ENCODE measurements around the gene CTXN1. TPM values are rescaled to one million over a fixed set of nuclear protein-coding genes. Genes with fewer than 3 reads are reported as not detected.

CTXN1 gene
- total and polyA plus RNA-seq, 7 donors: 0.04 to 0.30 (median 0.25) TPM; not detected in 4

DNA sequence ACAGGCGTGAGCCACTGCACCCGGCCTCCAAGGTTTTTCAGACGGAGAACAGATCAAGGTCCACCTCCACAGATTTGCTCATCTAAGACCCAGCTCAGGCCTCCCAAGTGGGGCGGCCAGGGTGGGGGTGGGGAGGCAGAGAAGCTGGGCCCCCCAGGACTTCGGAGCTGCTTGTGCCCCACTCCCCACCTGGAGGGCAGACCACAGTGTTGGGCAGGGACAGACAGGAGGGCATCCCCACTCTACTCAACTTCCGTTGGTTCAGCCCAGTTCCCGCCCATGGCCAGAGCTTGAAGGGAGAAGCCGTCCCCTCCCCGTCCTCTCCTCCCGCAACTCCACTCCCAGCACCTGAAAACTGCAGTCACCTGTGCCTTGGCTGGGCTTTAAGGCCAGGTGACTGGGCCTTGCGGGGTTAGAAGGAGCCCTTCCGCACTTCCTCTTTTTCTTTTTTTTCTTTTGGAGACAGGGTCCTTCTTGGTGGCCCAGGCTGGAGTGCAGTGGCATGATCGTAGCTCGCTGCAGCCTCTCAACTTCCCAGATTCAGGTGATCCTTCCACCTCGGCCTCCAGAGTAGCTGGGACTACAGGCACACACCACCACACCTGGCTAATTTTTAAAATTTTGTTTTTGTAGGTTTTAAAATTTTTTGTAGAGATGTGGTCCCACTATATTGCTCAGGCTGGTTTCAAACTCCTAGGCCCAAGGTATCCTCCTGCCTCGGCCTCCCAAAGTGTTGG lies 38.4 kb downstream of the CTXN1 start:
- Histone ChIP-seq H3K36me3 (ENCODE audit: insufficient read depth in 1 of 2, low read depth in 1 of 2) (no peaks in the 10 kb centered on the region), H3K4me1 (no peaks in the 10 kb centered on the region), H3K4me3 (no peak overlapping the region), H3K27ac (no peak overlapping the region), H3K27me3 (ENCODE audit: insufficient read depth in 3 of 3, low read length in 2 of 3) (peaks cover 0 to 30% (median 0%) of the 10 kb centered on the region in 3 donors), H3K9me3 (no peaks in the 10 kb centered on the region)
- TF ChIP-seq, protein P1, sequence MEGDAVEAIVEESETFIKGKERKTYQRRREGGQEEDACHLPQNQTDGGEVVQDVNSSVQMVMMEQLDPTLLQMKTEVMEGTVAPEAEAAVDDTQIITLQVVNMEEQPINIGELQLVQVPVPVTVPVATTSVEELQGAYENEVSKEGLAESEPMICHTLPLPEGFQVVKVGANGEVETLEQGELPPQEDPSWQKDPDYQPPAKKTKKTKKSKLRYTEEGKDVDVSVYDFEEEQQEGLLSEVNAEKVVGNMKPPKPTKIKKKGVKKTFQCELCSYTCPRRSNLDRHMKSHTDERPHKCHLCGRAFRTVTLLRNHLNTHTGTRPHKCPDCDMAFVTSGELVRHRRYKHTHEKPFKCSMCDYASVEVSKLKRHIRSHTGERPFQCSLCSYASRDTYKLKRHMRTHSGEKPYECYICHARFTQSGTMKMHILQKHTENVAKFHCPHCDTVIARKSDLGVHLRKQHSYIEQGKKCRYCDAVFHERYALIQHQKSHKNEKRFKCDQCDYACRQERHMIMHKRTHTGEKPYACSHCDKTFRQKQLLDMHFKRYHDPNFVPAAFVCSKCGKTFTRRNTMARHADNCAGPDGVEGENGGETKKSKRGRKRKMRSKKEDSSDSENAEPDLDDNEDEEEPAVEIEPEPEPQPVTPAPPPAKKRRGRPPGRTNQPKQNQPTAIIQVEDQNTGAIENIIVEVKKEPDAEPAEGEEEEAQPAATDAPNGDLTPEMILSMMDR (IDR thresholded peaks at IDR 0.05): no peak
- no peak for DNase-seq
- 80 to 86% (median 85%) methylated on average over 16 of the region's 16 CpGs for WGBS, 3 donors
- intact Hi-C loops (cut with DNase I): no loop called here
- ATAC-seq: no peak

DNA sequence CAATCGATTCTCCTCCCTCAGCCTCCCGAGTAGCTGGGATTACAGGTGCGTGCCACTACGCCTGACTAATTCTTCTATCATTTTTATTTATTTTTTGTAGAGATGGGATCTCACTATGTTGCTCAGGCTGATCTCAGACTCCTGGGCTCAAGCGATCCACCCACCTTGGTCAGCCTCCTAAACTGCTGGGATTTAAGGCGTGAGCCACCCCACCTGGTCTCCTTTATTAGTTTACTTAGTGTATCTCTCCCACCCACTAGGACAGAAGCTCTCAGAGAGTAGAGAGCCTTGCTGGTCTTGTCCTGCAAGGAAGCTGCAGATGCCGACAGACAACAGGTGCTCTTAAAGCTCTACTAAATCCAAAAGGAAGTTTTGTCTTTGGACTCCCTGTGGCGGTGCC lies 40.1 kb downstream of the CTXN1 start:
- no peaks in the 10 kb centered on the region for H3K36me3 ChIP-seq (ENCODE audit: insufficient read depth in 1 of 2, low read depth in 1 of 2)
- no peak overlapping the region for H3K27ac ChIP-seq
- TF ChIP-seq, protein P1 (IDR thresholded peaks at IDR 0.05): no peak
- no peaks in the 10 kb centered on the region for H3K4me1 ChIP-seq
- no peaks in the 10 kb centered on the region for H3K9me3 ChIP-seq
- H3K4me3 ChIP-seq: no peak overlapping the region
- ATAC-seq (no peak), DNase-seq (no peak)
- 72 to 79% (median 73%) methylated on average over 8 of the region's 8 CpGs for WGBS, 3 donors
- intact Hi-C loops (cut with DNase I): no loop called here
- H3K27me3 ChIP-seq (ENCODE audit: insufficient read depth in 3 of 3, low read length in 2 of 3): peaks cover 0 to 34% (median 0%) of the 10 kb centered on the region in 3 donors

DNA sequence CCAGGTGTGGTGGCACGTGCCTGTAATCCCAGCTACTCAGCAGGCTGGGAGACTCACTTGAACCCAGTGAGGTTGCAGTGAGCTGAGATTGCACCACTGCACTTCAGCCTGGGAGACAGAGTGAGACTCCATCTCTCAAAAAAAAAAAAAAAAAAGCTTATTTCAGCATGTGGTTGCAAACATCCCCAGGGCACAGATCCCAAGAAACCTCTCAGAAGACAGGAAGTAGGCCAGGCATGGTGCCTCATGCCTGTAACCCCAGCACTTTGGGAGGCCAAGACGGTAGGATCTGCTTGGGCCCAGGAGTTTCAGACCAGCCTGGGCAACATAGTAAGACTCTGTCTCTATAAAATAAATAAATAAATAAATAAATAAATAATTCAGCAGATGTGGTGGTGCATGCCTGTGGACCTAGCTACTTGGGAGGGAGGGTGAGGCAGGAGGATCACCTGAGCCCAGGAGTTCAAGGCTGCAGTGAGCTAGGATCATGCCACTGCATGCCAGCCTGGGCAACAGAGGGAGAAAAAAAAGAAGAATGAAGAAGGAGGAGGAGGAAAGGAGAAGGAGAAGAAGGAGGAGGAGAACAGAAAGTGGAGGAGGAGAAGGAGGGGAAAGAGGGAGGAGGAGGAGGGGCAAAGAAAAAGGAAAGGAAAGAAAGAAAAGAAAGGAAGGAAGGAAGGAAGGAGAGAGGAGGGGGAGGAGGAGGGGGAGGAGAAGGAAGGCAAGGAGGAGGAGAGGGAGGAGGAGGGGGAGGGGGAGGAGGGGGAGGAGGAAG lies 42.0 kb downstream of the CTXN1 start:
- H3K9me3 ChIP-seq: no peaks in the 10 kb centered on the region
- TF ChIP-seq, protein P1 (IDR thresholded peaks at IDR 0.05): no peak
- no peak for ATAC-seq
- no peak overlapping the region for H3K4me3 ChIP-seq
- no peaks in the 10 kb centered on the region for H3K36me3 ChIP-seq (ENCODE audit: insufficient read depth in 1 of 2, low read depth in 1 of 2)
- intact Hi-C loops (cut with DNase I): no loop called here
- peaks cover 0 to 23% (median 2%) of the 10 kb centered on the region in 3 donors for H3K27me3 ChIP-seq (ENCODE audit: insufficient read depth in 3 of 3, low read length in 2 of 3)
- WGBS, 3 donors: 80 to 82% (median 80%) methylated on average over 2 of the region's 2 CpGs
- DNase-seq: no peak
- H3K27ac ChIP-seq: no peak overlapping the region
- H3K4me1 ChIP-seq: no peaks in the 10 kb centered on the region

DNA sequence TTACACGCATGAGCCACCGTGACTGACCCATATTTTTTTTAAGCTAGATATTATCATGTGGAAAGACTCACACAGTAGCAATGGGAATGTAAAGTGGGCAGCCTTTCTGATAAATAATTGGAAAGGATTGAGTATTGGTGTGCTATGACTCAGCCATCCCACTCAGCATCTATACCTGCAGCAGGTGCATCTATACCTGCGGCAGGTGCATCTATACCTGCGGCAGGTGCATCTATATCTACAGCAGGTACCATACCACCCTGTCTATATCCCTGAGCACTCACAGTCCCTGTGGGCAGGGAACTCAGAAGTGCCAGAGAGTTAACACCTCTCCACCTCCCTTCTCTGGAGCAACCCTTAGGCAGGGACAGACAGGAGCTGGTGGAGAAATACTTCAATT lies 42.8 kb downstream of the CTXN1 start:
- H3K4me1 ChIP-seq: no peaks in the 10 kb centered on the region
- ATAC-seq (no peak), DNase-seq (no peak)
- H3K27ac ChIP-seq: no peak overlapping the region
- TF ChIP-seq, protein P1 (IDR thresholded peaks at IDR 0.05): no peak
- no peaks in the 10 kb centered on the region for H3K9me3 ChIP-seq
- WGBS, 3 donors: 70 to 87% (median 71%) methylated on average over 4 of the region's 4 CpGs
- peaks cover 0 to 15% (median 2%) of the 10 kb centered on the region in 3 donors for H3K27me3 ChIP-seq (ENCODE audit: insufficient read depth in 3 of 3, low read length in 2 of 3)
- no peaks in the 10 kb centered on the region for H3K36me3 ChIP-seq (ENCODE audit: insufficient read depth in 1 of 2, low read depth in 1 of 2)
- intact Hi-C loops (cut with DNase I): no loop called here
- no peak overlapping the region for H3K4me3 ChIP-seq

Measured in psoas muscle (tissue), 8 donors.